Measurements from ENCODE around the gene MAP3K7. TPM values are rescaled to one million over a fixed set of nuclear protein-coding genes. Genes with fewer than 3 reads are reported as not detected.

MAP3K7 gene
- total and polyA plus RNA-seq, 2 donors (not counting 3 experiments of a cell fraction or from before 2014, with no cell fraction given), result 15.3 to 25.6 TPM

DNA sequence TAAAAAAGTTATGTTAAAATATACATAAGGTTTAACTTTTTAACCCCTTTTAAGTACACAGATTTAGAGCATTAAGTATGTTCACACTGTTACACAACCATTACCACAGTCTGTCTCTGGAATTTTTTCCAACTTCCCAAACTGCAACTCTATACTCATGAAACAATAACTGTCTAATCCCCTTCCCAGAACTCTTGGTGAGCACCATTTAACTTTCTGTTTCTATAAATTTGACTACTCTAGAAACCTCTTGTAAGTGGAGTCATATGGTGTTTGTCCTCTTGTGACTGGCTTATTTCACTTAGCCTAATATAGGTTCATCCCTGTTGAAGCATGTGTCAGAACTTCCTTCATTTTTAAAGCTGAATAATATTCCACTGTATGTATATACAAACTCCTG lies 98.1 kb downstream of the MAP3K7 start:
- Histone ChIP-seq H3K27ac (ENCODE audit: insufficient read depth, low read depth, low read length) (no peak overlapping the region), H3K36me3 (ENCODE audit: control insufficient read depth in 2 of 2, extremely low read depth in 1 of 2, insufficient read depth in 2 of 2, low read length in 2 of 2) (no peaks in the 10 kb centered on the region), H3K9ac (replicated peaks; ENCODE audit: extremely low read depth, insufficient read depth, low read length) (no peak overlapping the region), H3K27me3 (ENCODE audit: control insufficient read depth in 2 of 2, insufficient read depth in 2 of 2, low read length in 2 of 2) (no peaks in the 10 kb centered on the region), H3K79me2 (ENCODE audit: control insufficient read depth, insufficient read depth, low read length) (no peaks in the 10 kb centered on the region), H4K20me1 (replicated peaks; ENCODE audit: control insufficient read depth, extremely low read depth, insufficient read depth, low read length) (no peaks in the 10 kb centered on the region), H3K9me3 (replicated peaks; ENCODE audit: control insufficient read depth, insufficient read depth, low read length) (no peaks in the 10 kb centered on the region), H3K9me1 (replicated peaks; ENCODE audit: control insufficient read depth, extremely low read depth, insufficient read depth, low read length) (no peaks in the 10 kb centered on the region), H3K4me1 (ENCODE audit: control insufficient read depth, extremely low read depth, insufficient read depth, low read length) (peaks cover 24% of the 10 kb centered on the region), H2AFZ (ENCODE audit: low read depth, low read length) (no peak overlapping the region), H3K4me2 (ENCODE audit: insufficient read depth, low read length) (no peak overlapping the region), H3K4me3 (replicated peaks in 1 of 3; ENCODE audit: insufficient read depth in 1 of 3, low read depth in 1 of 3, low read length in 3 of 3) (no peak overlapping the region)
- CTCF ChIA-PET, result interaction anchor here (1.1 to 3.3 kb wide), 2 partner anchors 10 to 548 kb away, joined by 4 to 21 read pairs; no protein-coding TSS in a partner anchor
- DNase-seq (ENCODE audit: low read depth, low spot score), result no peak
- dilution Hi-C loops (cut with MboI; ENCODE audit: extremely low pct_ligation_motif_present, low sequenced_read_pairs) (no loop called here), intact Hi-C loops (cut with micrococcal nuclease) (no loop called here)
- POLR2A ChIA-PET, result no interaction called here
- TF ChIP-seq, protein P1, sequence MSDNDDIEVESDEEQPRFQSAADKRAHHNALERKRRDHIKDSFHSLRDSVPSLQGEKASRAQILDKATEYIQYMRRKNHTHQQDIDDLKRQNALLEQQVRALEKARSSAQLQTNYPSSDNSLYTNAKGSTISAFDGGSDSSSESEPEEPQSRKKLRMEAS (IDR thresholded peaks at IDR 0.05; ENCODE audit: insufficient read depth, insufficient read length), result no peak
- TF ChIP-seq MYC (IDR thresholded peaks at IDR 0.05; ENCODE audit: low read depth, low read length) (no peak), GATA2 (IDR thresholded peaks at IDR 0.05; ENCODE audit: insufficient read depth, insufficient read length, low read depth, low read length) (no peak), POLR2AphosphoS5 (IDR thresholded peaks at IDR 0.05; ENCODE audit: insufficient read depth, low read depth, low read length) (no peak)
- TF ChIP-seq, protein P2, sequence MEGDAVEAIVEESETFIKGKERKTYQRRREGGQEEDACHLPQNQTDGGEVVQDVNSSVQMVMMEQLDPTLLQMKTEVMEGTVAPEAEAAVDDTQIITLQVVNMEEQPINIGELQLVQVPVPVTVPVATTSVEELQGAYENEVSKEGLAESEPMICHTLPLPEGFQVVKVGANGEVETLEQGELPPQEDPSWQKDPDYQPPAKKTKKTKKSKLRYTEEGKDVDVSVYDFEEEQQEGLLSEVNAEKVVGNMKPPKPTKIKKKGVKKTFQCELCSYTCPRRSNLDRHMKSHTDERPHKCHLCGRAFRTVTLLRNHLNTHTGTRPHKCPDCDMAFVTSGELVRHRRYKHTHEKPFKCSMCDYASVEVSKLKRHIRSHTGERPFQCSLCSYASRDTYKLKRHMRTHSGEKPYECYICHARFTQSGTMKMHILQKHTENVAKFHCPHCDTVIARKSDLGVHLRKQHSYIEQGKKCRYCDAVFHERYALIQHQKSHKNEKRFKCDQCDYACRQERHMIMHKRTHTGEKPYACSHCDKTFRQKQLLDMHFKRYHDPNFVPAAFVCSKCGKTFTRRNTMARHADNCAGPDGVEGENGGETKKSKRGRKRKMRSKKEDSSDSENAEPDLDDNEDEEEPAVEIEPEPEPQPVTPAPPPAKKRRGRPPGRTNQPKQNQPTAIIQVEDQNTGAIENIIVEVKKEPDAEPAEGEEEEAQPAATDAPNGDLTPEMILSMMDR (IDR thresholded peaks at IDR 0.05; ENCODE audit: extremely low read depth in 1 of 2, insufficient read depth in 1 of 2, low read depth in 1 of 2, low read length in 2 of 2), result no peak
- BruUV-seq (replicated peaks), result no TSS peak
- FAIRE-seq, result no peak

All from endothelial cell of umbilical vein (primary cell).